ENCODE results near the gene NDST1.

DNA sequence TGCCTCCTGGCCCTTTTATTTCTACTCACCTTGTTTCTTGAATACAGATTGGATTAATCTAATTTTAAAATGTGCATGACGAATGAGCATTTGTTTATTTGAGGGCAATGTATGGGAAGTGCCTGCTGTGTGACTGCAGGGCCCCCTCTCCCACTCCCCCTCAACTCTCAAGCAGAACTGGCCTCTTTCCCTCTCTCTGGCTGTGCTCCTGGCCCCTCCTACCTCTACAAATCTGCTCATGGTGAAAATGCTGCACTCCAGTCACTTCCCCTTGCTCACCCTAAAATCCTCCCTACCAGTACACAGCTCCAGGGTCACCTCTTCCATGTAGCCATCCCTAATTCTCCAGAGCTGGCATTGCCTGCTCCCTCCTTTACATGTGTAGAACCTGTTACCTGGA, 17.2 kb upstream of the NDST1 start:
- TF ChIP-seq, protein P1, sequence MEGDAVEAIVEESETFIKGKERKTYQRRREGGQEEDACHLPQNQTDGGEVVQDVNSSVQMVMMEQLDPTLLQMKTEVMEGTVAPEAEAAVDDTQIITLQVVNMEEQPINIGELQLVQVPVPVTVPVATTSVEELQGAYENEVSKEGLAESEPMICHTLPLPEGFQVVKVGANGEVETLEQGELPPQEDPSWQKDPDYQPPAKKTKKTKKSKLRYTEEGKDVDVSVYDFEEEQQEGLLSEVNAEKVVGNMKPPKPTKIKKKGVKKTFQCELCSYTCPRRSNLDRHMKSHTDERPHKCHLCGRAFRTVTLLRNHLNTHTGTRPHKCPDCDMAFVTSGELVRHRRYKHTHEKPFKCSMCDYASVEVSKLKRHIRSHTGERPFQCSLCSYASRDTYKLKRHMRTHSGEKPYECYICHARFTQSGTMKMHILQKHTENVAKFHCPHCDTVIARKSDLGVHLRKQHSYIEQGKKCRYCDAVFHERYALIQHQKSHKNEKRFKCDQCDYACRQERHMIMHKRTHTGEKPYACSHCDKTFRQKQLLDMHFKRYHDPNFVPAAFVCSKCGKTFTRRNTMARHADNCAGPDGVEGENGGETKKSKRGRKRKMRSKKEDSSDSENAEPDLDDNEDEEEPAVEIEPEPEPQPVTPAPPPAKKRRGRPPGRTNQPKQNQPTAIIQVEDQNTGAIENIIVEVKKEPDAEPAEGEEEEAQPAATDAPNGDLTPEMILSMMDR (IDR thresholded peaks at IDR 0.05; ENCODE audit: low read length) = no peak
- TF ChIP-seq EZH2 (IDR thresholded peaks at IDR 0.05; ENCODE audit: borderline replicate concordance, low read length) = no peak
